K562 (cell line): ENCODE data around the gene PPIF. TPM values are rescaled to one million over a fixed set of nuclear protein-coding genes. Genes with fewer than 3 reads are reported as not detected.

Experiments used
- ATAC-seq: fragments of 200-7000 bp; cut with Tn5 transposase; 3 replicates; pipeline ENCODE4 v1.9.1; 2020; ENCODE audit warnings: moderate library complexity
- Bru-seq: library from RNA; stranded (reverse); fragments of 400-500 nt; gene quantifications from one replicate; lab custom pipeline; 2021; lab: Mats Ljungman, UMichigan
- BruChase-seq, 2 experiments: library from RNA; stranded (reverse); fragments of 400-500 nt; gene quantifications; one replicate each; lab custom pipeline; 2021; lab: Mats Ljungman, UMichigan
- BruUV-seq: library from RNA; stranded (reverse); fragments of 400-500 nt; replicated peaks from 2 replicates; lab custom pipeline; 2021; lab: Mats Ljungman, UMichigan
- CTCF ChIA-PET: fragments of 300-600 bp; formaldehyde crosslinking; extraction: SDS; loops from one replicate; lab custom pipeline; 2021; ENCODE audit warnings: low intra/inter-chr PET ratio; lab: Yijun Ruan, JAX
- POLR2A ChIA-PET: fragments of 300-600, 350-650 bp; sonication (Branson Sonifier 250); formaldehyde crosslinking; extraction: SDS; loops from one replicate; lab custom pipeline; 2021; ENCODE audit warnings: antibody characterized with exemption, inconsistent platforms; lab: Yijun Ruan, JAX
- DNase-seq, 4 experiments: peaks; one replicate each; pipeline versions ENCODE4 v3.0.0 to v3.0.0-alpha.2; 2011 to 2018; ENCODE audit warnings: low spot score in 3 of 4, mixed read lengths in 3 of 4; ENCODE audit errors: extremely low read depth in 1 of 4
- FAIRE-seq: peaks from 2 replicates; lab custom pipeline; 2011; peaks lifted over from hg19 to GRCh38; lab: Jason Lieb, UNC
- H2AFZ ChIP-seq: 2 replicates; pipeline ENCODE4 v1.6.0; 2011; ENCODE audit warnings: low read depth, low read length, control low read depth, inconsistent platforms
- H3K27ac ChIP-seq: fragments of 200-600 bp; 3 replicates; pipeline ENCODE4 v1.8.0; 2011; ENCODE audit warnings: low read depth, mild to moderate bottlenecking, control low read depth, inconsistent platforms, low read length, moderate library complexity, mixed read lengths; ENCODE audit errors: extremely low read depth
- H3K27me3 ChIP-seq, 2 experiments: fragments of 300-600 bp in 1 of 2; 2 replicates in 1 of 2; 3 replicates in 1 of 2; pipeline versions ENCODE4 v1.6.0 to v1.8.0; 2011; ENCODE audit warnings: inconsistent platforms in 2 of 2, low read length in 2 of 2, mild to moderate bottlenecking in 1 of 2, mixed read lengths in 1 of 2, moderate library complexity in 1 of 2; ENCODE audit not compliant: control insufficient read depth in 2 of 2, insufficient read depth in 2 of 2
- H3K36me3 ChIP-seq: fragments of 300-600 bp; 3 replicates; pipeline ENCODE4 v1.8.0; 2011; ENCODE audit warnings: mild to moderate bottlenecking, low read length, inconsistent platforms; ENCODE audit not compliant: control insufficient read depth, insufficient read depth
- H3K4me1 ChIP-seq, 2 experiments: fragments of 200-600 bp in 1 of 2; replicated peaks in 1 of 2; 2 replicates in 1 of 2; 3 replicates in 1 of 2; pipeline versions ENCODE4 v1.5.1 to v1.8.0; 2011; ENCODE audit warnings: inconsistent platforms in 2 of 2, low read length in 2 of 2, mild to moderate bottlenecking in 1 of 2, mixed read lengths in 1 of 2, moderate library complexity in 1 of 2; ENCODE audit not compliant: control insufficient read depth in 2 of 2, insufficient read depth in 2 of 2
- H3K4me2 ChIP-seq: 2 replicates; pipeline ENCODE4 v1.6.1; 2011; ENCODE audit warnings: low read length, control low read depth, inconsistent platforms, mixed read lengths; ENCODE audit not compliant: insufficient read depth
- H3K4me3 ChIP-seq: fragments of 200-600 bp; sonication (generic), shearing (Covaris generic); 2 replicates; pipeline ENCODE4 v1.5.1; 2016; ENCODE audit warnings: control low read depth, inconsistent platforms
- H3K79me2 ChIP-seq: fragments of 200-600 bp; 3 replicates; pipeline ENCODE4 v1.8.0; 2011; ENCODE audit warnings: low read length, inconsistent platforms; ENCODE audit not compliant: control insufficient read depth, insufficient read depth
- H3K9ac ChIP-seq, 2 experiments: 2 replicates each; pipeline versions ENCODE4 v1.6.0 to v1.6.1; 2011; ENCODE audit warnings: low read depth in 2 of 2, low read length in 2 of 2, control low read depth in 1 of 2, inconsistent platforms in 1 of 2, mild to moderate bottlenecking in 1 of 2, mixed read lengths in 1 of 2; ENCODE audit not compliant: insufficient read depth in 1 of 2
- H3K9me1 ChIP-seq: one replicate; pipeline ENCODE4 v1.6.0; 2011; ENCODE audit warnings: inconsistent platforms, mild to moderate bottlenecking, low read length, moderate library complexity; ENCODE audit not compliant: control insufficient read depth, insufficient read depth
- H3K9me3 ChIP-seq: replicated peaks from 2 replicates; pipeline ENCODE4 v1.5.1; 2011; ENCODE audit warnings: low read depth, low read length, inconsistent platforms; ENCODE audit not compliant: control insufficient read depth, insufficient read depth
- H4K20me1 ChIP-seq: replicated peaks from 2 replicates; pipeline ENCODE4 v1.6.1; 2011; ENCODE audit warnings: low read length, inconsistent platforms, mixed read lengths; ENCODE audit not compliant: control insufficient read depth, insufficient read depth
- HES1 ChIP-seq: fragments of 450-650 bp; IDR thresholded peaks from 2 replicates; pipeline ENCODE4 v1.6.1; 2016; ENCODE audit warnings: low read depth, mild to moderate bottlenecking, moderate library complexity
- RCOR1 ChIP-seq, 2 experiments: IDR thresholded peaks; 2 replicates each; pipeline ENCODE4 v1.6.1; 2012; ENCODE audit warnings: low read depth in 2 of 2, low read length in 2 of 2, borderline replicate concordance in 1 of 2, improper control_type of control experiment in 1 of 2
- RFX5 ChIP-seq: IDR thresholded peaks from 2 replicates; pipeline ENCODE4 v1.6.1; 2011; ENCODE audit warnings: low read depth, mild to moderate bottlenecking, improper control_type of control experiment, low read length
- TAF15 ChIP-seq: fragments of 200-400 bp; formaldehyde crosslinking; IDR thresholded peaks from 2 replicates; pipeline ENCODE4 v1.6.1; 2017; ENCODE audit warnings: mild to moderate bottlenecking, low read depth, low read length, moderate library complexity
- TBL1XR1 ChIP-seq, 2 experiments: IDR thresholded peaks; 2 replicates each; pipeline ENCODE4 v1.6.1; 2012; ENCODE audit warnings: improper control_type of control experiment in 2 of 2, low read length in 2 of 2, mild to moderate bottlenecking in 1 of 2
- ZNF395 ChIP-seq: fragments of 200-800 bp; sonication (Bioruptor generic); IDR thresholded peaks from 2 replicates; pipeline ENCODE4 v1.6.1; 2017; ENCODE audit warnings: missing genetic modification characterization, missing compliant biosample characterization
- ZNF408 ChIP-seq: fragments of 250-450 bp; sonication (Bioruptor Pico); IDR thresholded peaks from 2 replicates; pipeline ENCODE4 v1.4.0; 2020; ENCODE audit warnings: low read depth, mild to moderate bottlenecking, moderate library complexity
- WGBS: fragments of 100-300 bp; shearing (Covaris generic); methylation state at CpG from one replicate; pipeline ENCODE4 v1.1.6; 2016; ENCODE audit warnings: low coverage, mixed read lengths; ENCODE audit not compliant: insufficient coverage; ENCODE audit errors: missing lambda C conversion rate; 5-methylcytosine and 5-hydroxymethylcytosine counted together
- in situ Hi-C: fragments of 300-500 bp; cut with MboI; formaldehyde crosslinking; loops from 4 replicates; pipeline ENCODE4 v1.15.0; 2018; ENCODE audit warnings: inconsistent platforms, mixed read lengths
- intact Hi-C: fragments of 100-400 bp; cut with micrococcal nuclease; formaldehyde crosslinking; loops from 2 replicates; pipeline ENCODE4 v1.14.2; 2022
- long read RNA-seq, 3 experiments: library from polyadenylated mRNA in 2 of 3; library from RNA in 1 of 3; unstranded in 2 of 3; stranded (forward) in 1 of 3; transcript quantifications; one replicate each; pipeline ENCODE4 v2.0.0, GENCODE V29; 2019 to 2022
- polyA minus RNA-seq, 3 experiments: library from RNA; depleted of rRNA, polyadenylated mRNA; stranded (reverse); fragments of >200 nt; gene quantifications; 2 replicates each; pipeline ENCODE4 v1.2.3, GENCODE V29; 2011
- polyA plus RNA-seq, 8 experiments: library from polyadenylated mRNA; depleted of rRNA in 4 of 8; stranded (reverse) in 5 of 8; unstranded in 3 of 8; fragments of >200 nt; fragmentation: Nextera tagmentation in 2 of 8; fragmentation: Illumina TruSeq in 1 of 8; extraction: Ambion mirVana in 2 of 8; extraction: Trizol in 1 of 8; gene quantifications; 2 replicates each; pipeline versions ENCODE4 v1.2.1 to v1.2.3, GENCODE V29; 2011 to 2014; ENCODE audit warnings: inconsistent platforms in 1 of 8, missing spikeins in 1 of 8
- total RNA-seq, 7 experiments: library from RNA; depleted of rRNA in 6 of 7; stranded (reverse); fragments of >200 nt in 6 of 7; fragmentation: Illumina TruSeq in 2 of 7; extraction: Trizol in 2 of 7; gene quantifications; 2 replicates each; pipeline versions ENCODE4 v1.2.1 to v1.2.3, GENCODE V29; 2011 to 2021; ENCODE audit warnings: low replicate concordance in 1 of 7

Gene PPIF
- total RNA-seq (2011; cell fraction: chromatin; rRNA removed; ENCODE audit: low replicate concordance) = 96.3 and 215 TPM in 2 replicates
- 144 and 155 TPM in 2 replicates for total RNA-seq (2011; cell fraction: nucleolus; rRNA removed)
- 118 and 119 TPM in 2 replicates for total RNA-seq (2011; cell fraction: nucleoplasm; rRNA removed)
- 53.4 and 69.8 TPM in 2 replicates for total RNA-seq (2014; rRNA removed)
- total RNA-seq (2014; rRNA removed; fragmentation: Illumina TruSeq; extraction: Trizol) = 97.7 and 108 TPM in 2 replicates
- total RNA-seq (2015; rRNA removed; fragmentation: Illumina TruSeq; extraction: Trizol) = 117 and 119 TPM in 2 replicates
- total RNA-seq (2021) = 235 and 239 TPM in 2 replicates
- polyA plus RNA-seq (2011; rRNA removed) = 148 and 175 TPM in 2 replicates
- 202 and 255 TPM in 2 replicates for polyA plus RNA-seq (2011; cell fraction: cytosol; rRNA removed)
- polyA plus RNA-seq (2011; cell fraction: nucleus; rRNA removed) = 198 and 337 TPM in 2 replicates
- 180 and 222 TPM in 2 replicates for polyA plus RNA-seq (2012)
- polyA plus RNA-seq (2014; fragmentation: Illumina TruSeq; extraction: Trizol) = 250 and 287 TPM in 2 replicates
- 10 to 100 TPM; 40.9 to 51.1 TPM for polyA plus RNA-seq (2014; fragmentation: Nextera tagmentation; extraction: Ambion mirVana)
- 154 and 168 TPM in 2 replicates for polyA plus RNA-seq (2014; rRNA removed)
- polyA minus RNA-seq (2011; rRNA and poly(A)+ RNA removed) = 91.8 and 131 TPM in 2 replicates
- polyA minus RNA-seq (2011; cell fraction: cytosol; rRNA and poly(A)+ RNA removed) = 98.9 and 104 TPM in 2 replicates
- 116 and 136 TPM in 2 replicates for polyA minus RNA-seq (2011; cell fraction: nucleus; rRNA and poly(A)+ RNA removed)
- percentile 98 among the genes with signal in this experiment for Bru-seq, nascent RNA
- BruChase-seq, experiment 1, labeled RNA remaining after a 2-hour chase = percentile 96 among the genes with signal in this experiment
- BruChase-seq, experiment 2, labeled RNA remaining after a 6-hour chase = percentile 97 among the genes with signal in this experiment
- long read RNA-seq, experiment 1, transcript PPIF-201 (6 exons, 2,190 nt) = major isoform, 867 of 1,329 reads
- long read RNA-seq, experiment 1, transcript PPIF-202 (6 exons, 821 nt) = minor isoform, 23 of 1,329 reads
- long read RNA-seq, experiment 1, partial matches to known transcripts = 74 of 1,329 reads
- long read RNA-seq, experiment 1, other reads (novel, unspliced or antisense) = 363 of 1,329 reads
- long read RNA-seq, experiment 2, transcript PPIF-201 (6 exons, 2,190 nt) = major isoform, 253 of 364 reads
- long read RNA-seq, experiment 2, partial matches to known transcripts = 13 of 364 reads
- long read RNA-seq, experiment 2, other reads (novel, unspliced or antisense) = 95 of 364 reads
- long read RNA-seq, experiment 3, transcript PPIF-202 (6 exons, 821 nt) = minor isoform, 5 of 260 reads
- long read RNA-seq, experiment 3, transcript PPIF-201 (6 exons, 2,190 nt) = major isoform, 223 of 260 reads
- long read RNA-seq, experiment 3, partial matches to known transcripts = 24 of 260 reads
- long read RNA-seq, experiment 3, other reads (novel, unspliced or antisense) = 8 of 260 reads

GRCh38 chr10:79347226-79347893 lies at the start of gene PPIF:
PPIF (plus strand) TSS chr10:79347469; CDS start chr10:79347549, 80 bp downstream.
- H3K9me1 ChIP-seq = peaks cover 21% of the 10 kb centered on the region
- DNase-seq = peak; percentile 95 to 98 (median 96)
- H3K36me3 ChIP-seq = peaks cover 41% of the 10 kb centered on the region
- in situ Hi-C loops (no loop called here), intact Hi-C loops (no loop called here)
- POLR2A ChIA-PET = interaction anchor here (0.6 to 2.7 kb wide), 11 partner anchors 13 to 1525 kb away, joined by 3 to 16 read pairs (median 4); partner anchors contain the start of gene ZCCHC24
- H2AFZ ChIP-seq = peak within 1 kb of the TSS; percentile 74
- H3K9me3 ChIP-seq = no peaks in the 10 kb centered on the region
- WGBS = under 1% methylated on average over 56 of the region's 77 CpGs
- H3K4me2 ChIP-seq = peak within 1 kb of the TSS; percentile 88
- H3K4me3 ChIP-seq = peak within 1 kb of the TSS; percentile 88
- peak within 1 kb of the TSS; percentile 95 to 99 for H3K9ac ChIP-seq
- FAIRE-seq = peak; percentile 78
- H3K4me1 ChIP-seq = peaks cover 37 to 59% of the 10 kb centered on the region in 2 experiments
- peak within 1 kb of the TSS; percentile 96 for H3K27ac ChIP-seq
- BruUV-seq = no TSS peak
- H3K79me2 ChIP-seq = peaks cover 39% of the 10 kb centered on the region
- peaks cover 25% of the 10 kb centered on the region for H4K20me1 ChIP-seq
- no peaks in the 10 kb centered on the region for H3K27me3 ChIP-seq
- CTCF ChIA-PET = interaction anchor here (0.7 kb wide), 1 partner anchor 120 kb away, joined by 3 read pairs; no protein-coding TSS in a partner anchor
- peak; percentile 91 for ATAC-seq
- peak in 1 of 2 experiments; percentile 11; a peak in 2 of 4 replicates for TF ChIP-seq TBL1XR1 (IDR thresholded peaks at IDR 0.05; ENCODE audit: low read length in 2 of 2)
- no peak for TF ChIP-seq TAF15
- no peak; the same call in 1 of the 2 replicates for TF ChIP-seq ZNF395 (CRISPR knock-in tag)
- TF ChIP-seq ZNF408 (CRISPR knock-in tag) = no peak
- peak in 1 of 2 experiments; percentile 24; a peak in 1 of 4 replicates for TF ChIP-seq RCOR1 (IDR thresholded peaks at IDR 0.05; ENCODE audit: borderline replicate concordance in 1 of 2, low read depth in 2 of 2, low read length in 2 of 2)
- TF ChIP-seq RFX5 = no peak
- TF ChIP-seq HES1 = no peak
